SK-N-MC (cell line): Measurements from ENCODE around the gene AIF1L.

Source experiments
- EZH2 ChIP-seq: fragments of 200-600 bp; sonication (generic); IDR thresholded peaks from one replicate; pipeline ENCODE4 v1.6.1; 2017; ENCODE audit warnings: antibody characterized with exemption
- POLR2AphosphoS5 ChIP-seq: IDR thresholded peaks from 2 replicates; pipeline ENCODE4 v1.6.1; 2012; ENCODE audit warnings: mild to moderate bottlenecking, low read depth, low read length, borderline replicate concordance

GRCh38 chr9:131084661-131085369, 11.5 kb upstream of the AIF1L start:
- TF ChIP-seq EZH2 (no peak), POLR2AphosphoS5 (no peak)
